Retinal pigment epithelial cell (primary cell): ENCODE results near the gene EPHA5.

Experiments
- DNase-seq: peaks from one replicate; pipeline ENCODE4 v3.0.0-alpha.2; 2010; ENCODE audit warnings: low read depth
- H3K4me3 ChIP-seq: 2 replicates; pipeline ENCODE4 v1.5.1; 2011; ENCODE audit warnings: mild to moderate bottlenecking, low read length, control low read depth, moderate library complexity
- CTCF ChIP-seq: conservative IDR thresholded peaks from 2 replicates; pipeline ENCODE4 v1.5.1; 2011; ENCODE audit warnings: low read depth, low read length, control low read depth, inconsistent platforms

The EPHA5 gene

GRCh38 chr4:65635051-65635821, 35.1 kb downstream of the EPHA5 start:
- DNase-seq = no peak
- no peak for TF ChIP-seq CTCF
- H3K4me3 ChIP-seq = no peak overlapping the region

GRCh38 chr4:65624651-65625050, 45.6 kb downstream of the EPHA5 start:
- no peak for TF ChIP-seq CTCF
- no peak overlapping the region for H3K4me3 ChIP-seq
- no peak for DNase-seq

- DNase-seq = no peak
- no peak overlapping the region for H3K4me3 ChIP-seq
- no peak for TF ChIP-seq CTCF
Measured at GRCh38 chr4:65623506-65623905, 46.8 kb downstream of the EPHA5 start.

- H3K4me3 ChIP-seq = no peak overlapping the region
- TF ChIP-seq CTCF = no peak
- no peak for DNase-seq
Measured at GRCh38 chr4:65617416-65617815, 52.9 kb downstream of the EPHA5 start.

- DNase-seq = no peak
- H3K4me3 ChIP-seq = no peak overlapping the region
- no peak for TF ChIP-seq CTCF
Measured at GRCh38 chr4:65604515-65604914, 65.8 kb downstream of the EPHA5 start.

GRCh38 chr4:65600656-65601055, 69.6 kb downstream of the EPHA5 start:
- no peak overlapping the region for H3K4me3 ChIP-seq
- TF ChIP-seq CTCF = no peak
- no peak for DNase-seq

GRCh38 chr4:65599340-65599739, 70.9 kb downstream of the EPHA5 start:
- DNase-seq = no peak
- TF ChIP-seq CTCF = no peak
- H3K4me3 ChIP-seq = no peak overlapping the region
